OCI-LY1 (cell line): ENCODE results near the gene SLC29A3.

ENCODE experiments used
- H2AFZ ChIP-seq: fragments of 200-600 bp; sonication (generic), shearing (Covaris generic); 2 replicates; pipeline ENCODE4 v1.6.0; 2014; ENCODE audit warnings: antibody characterized with exemption, mild to moderate bottlenecking, low read length
- H3F3A ChIP-seq: fragments of 200-600 bp; sonication (generic), shearing (Covaris generic); 2 replicates; pipeline ENCODE4 v1.6.0; 2014; ENCODE audit warnings: mild to moderate bottlenecking, antibody characterized with exemption, low read length, moderate library complexity; ENCODE audit not compliant: insufficient read depth
- H3K27ac ChIP-seq: fragments of 200-600 bp; sonication (generic); 2 replicates; pipeline ENCODE4 v1.5.1; 2014; ENCODE audit warnings: low read length, mixed run types, mild to moderate bottlenecking, low read depth; ENCODE audit not compliant: poor library complexity, severe bottlenecking
- H3K27me3 ChIP-seq: fragments of 200-600 bp; sonication (generic); 2 replicates; pipeline ENCODE4 v1.6.0; 2014; ENCODE audit warnings: antibody characterized with exemption, mild to moderate bottlenecking, low read length, moderate library complexity; ENCODE audit not compliant: insufficient read depth
- H3K36me3 ChIP-seq: fragments of 200-600 bp; sonication (generic); 2 replicates; pipeline ENCODE4 v1.6.1; 2014; ENCODE audit warnings: mild to moderate bottlenecking, antibody characterized with exemption, low read length, moderate library complexity, mixed read lengths; ENCODE audit not compliant: insufficient read depth
- H3K4me1 ChIP-seq: fragments of 200-600 bp; sonication (generic); 2 replicates; pipeline ENCODE4 v1.5.1; 2014; ENCODE audit warnings: mild to moderate bottlenecking, low read length, moderate library complexity; ENCODE audit not compliant: insufficient read depth, severe bottlenecking
- H3K4me2 ChIP-seq: fragments of 200-600 bp; sonication (generic), shearing (Covaris generic); 2 replicates; pipeline ENCODE4 v1.6.1; 2014; ENCODE audit warnings: low read length
- H3K4me3 ChIP-seq: fragments of 200-600 bp; sonication (generic); 2 replicates; pipeline ENCODE4 v1.5.1; 2014; ENCODE audit warnings: low read length, low read depth, mild to moderate bottlenecking, mixed read lengths; ENCODE audit not compliant: poor library complexity, severe bottlenecking
- H3K79me2 ChIP-seq: fragments of 200-600 bp; shearing (Covaris generic); 2 replicates; pipeline ENCODE4 v1.6.1; 2016; ENCODE audit warnings: mixed run types, low read length, mixed read lengths; ENCODE audit not compliant: insufficient read depth
- H3K9ac ChIP-seq: fragments of 200-600 bp; sonication (generic), shearing (Covaris generic); 2 replicates; pipeline ENCODE4 v1.6.1; 2014; ENCODE audit warnings: mild to moderate bottlenecking, low read length, mixed read lengths
- H3K9me2 ChIP-seq: fragments of 200-600 bp; sonication (generic), shearing (Covaris generic); 2 replicates; pipeline ENCODE4 v1.6.1; 2014; ENCODE audit warnings: low read depth, mild to moderate bottlenecking, low read length, mixed read lengths
- H3K9me3 ChIP-seq: fragments of 200-600 bp; shearing (Covaris generic); 2 replicates; pipeline ENCODE4 v1.6.1; 2014; ENCODE audit warnings: low read length, mixed read lengths
- H4K20me1 ChIP-seq: fragments of 200-600 bp; sonication (generic), shearing (Covaris generic); 2 replicates; pipeline ENCODE4 v1.6.0; 2016; ENCODE audit warnings: mild to moderate bottlenecking, low read length; ENCODE audit not compliant: insufficient read depth
- CTCF ChIP-seq: fragments of 200-600 bp; sonication (generic), shearing (Covaris generic); IDR thresholded peaks from 2 replicates; pipeline ENCODE4 v1.5.1; 2017; ENCODE audit warnings: mild to moderate bottlenecking, antibody characterized with exemption, low read length, moderate library complexity, mixed read lengths
- EZH2 ChIP-seq: fragments of 200-600 bp; sonication (generic), shearing (Covaris generic); IDR thresholded peaks from 2 replicates; pipeline ENCODE4 v1.8.0; 2017; ENCODE audit warnings: borderline replicate concordance, mixed run types, mild to moderate bottlenecking, antibody characterized with exemption, low read length, moderate library complexity, mixed read lengths

The SLC29A3 gene

GRCh38 chr10:71303569-71303907, 15.5 kb upstream of the SLC29A3 start:
- H3K9ac ChIP-seq: no peak overlapping the region
- H3K36me3 ChIP-seq: no peaks in the 10 kb centered on the region
- H3K27ac ChIP-seq: no peak overlapping the region
- no peaks in the 10 kb centered on the region for H4K20me1 ChIP-seq
- H3K79me2 ChIP-seq: no peaks in the 10 kb centered on the region
- no peaks in the 10 kb centered on the region for H3K9me3 ChIP-seq
- H3K4me1 ChIP-seq: no peaks in the 10 kb centered on the region
- no peak overlapping the region for H2AFZ ChIP-seq
- no peaks in the 10 kb centered on the region; the same call in 1 of the 2 replicates for H3K27me3 ChIP-seq
- no peaks in the 10 kb centered on the region for H3K9me2 ChIP-seq
- H3K4me2 ChIP-seq: no peak overlapping the region
- no peaks in the 10 kb centered on the region for H3F3A ChIP-seq
- TF ChIP-seq EZH2: no peak
- no peak for TF ChIP-seq CTCF
- H3K4me3 ChIP-seq: no peak overlapping the region

- Histone ChIP-seq H3K9me2 (no peaks in the 10 kb centered on the region), H3K79me2 (no peaks in the 10 kb centered on the region), H3K27ac (no peak overlapping the region), H3K4me1 (no peaks in the 10 kb centered on the region), H3K4me3 (no peak overlapping the region), H3K36me3 (no peaks in the 10 kb centered on the region), H3F3A (no peaks in the 10 kb centered on the region), H4K20me1 (no peaks in the 10 kb centered on the region), H3K4me2 (no peak overlapping the region), H3K9ac (no peak overlapping the region), H3K9me3 (no peaks in the 10 kb centered on the region), H2AFZ (no peak overlapping the region), H3K27me3 (no peaks in the 10 kb centered on the region; the same call in 1 of the 2 replicates)
- TF ChIP-seq CTCF (no peak), EZH2 (no peak)
Observed at GRCh38 chr10:71304914-71305313, 14.1 kb upstream of the SLC29A3 start.

- no peaks in the 10 kb centered on the region for H4K20me1 ChIP-seq
- no peaks in the 10 kb centered on the region for H3K36me3 ChIP-seq
- no peaks in the 10 kb centered on the region for H3F3A ChIP-seq
- no peak overlapping the region for H3K27ac ChIP-seq
- no peaks in the 10 kb centered on the region for H3K79me2 ChIP-seq
- no peak overlapping the region for H3K9ac ChIP-seq
- no peak overlapping the region for H2AFZ ChIP-seq
- H3K4me1 ChIP-seq: no peaks in the 10 kb centered on the region
- no peak overlapping the region for H3K4me3 ChIP-seq
- no peaks in the 10 kb centered on the region; the same call in 1 of the 2 replicates for H3K27me3 ChIP-seq
- H3K9me3 ChIP-seq: no peaks in the 10 kb centered on the region
- no peaks in the 10 kb centered on the region for H3K9me2 ChIP-seq
- H3K4me2 ChIP-seq: no peak overlapping the region
- TF ChIP-seq EZH2 (no peak), CTCF (no peak)
Observed at GRCh38 chr10:71306979-71307378, 12.1 kb upstream of the SLC29A3 start.
